Ovary (tissue), 3 donors: Measurements from ENCODE around the gene IRF8.

ENCODE experiments used
- EP300 ChIP-seq: sonication (generic); formaldehyde crosslinking; IDR thresholded peaks from one replicate; pipeline ENCODE4 v1.6.1; 2017; ENCODE audit warnings: antibody characterized with exemption
- POLR2A ChIP-seq: fragments of 450-650 bp; IDR thresholded peaks from one replicate; pipeline ENCODE4 v1.6.1; 2017; ENCODE audit warnings: antibody characterized with exemption, mild to moderate bottlenecking, moderate library complexity
- TF ChIP-seq, protein P1 (sequence below), 3 donors: fragments of 450-650 bp in 2 of 3; fragments of 200-600 bp in 1 of 3; IDR thresholded peaks; one replicate each; pipeline versions ENCODE4 v1.5.1 to v1.8.0; 2016 to 2022; ENCODE audit warnings: antibody characterized with exemption in 3 of 3, mild to moderate bottlenecking in 1 of 3
- donor health status: DM: no; HTN: no; CAD: no.

DNA sequence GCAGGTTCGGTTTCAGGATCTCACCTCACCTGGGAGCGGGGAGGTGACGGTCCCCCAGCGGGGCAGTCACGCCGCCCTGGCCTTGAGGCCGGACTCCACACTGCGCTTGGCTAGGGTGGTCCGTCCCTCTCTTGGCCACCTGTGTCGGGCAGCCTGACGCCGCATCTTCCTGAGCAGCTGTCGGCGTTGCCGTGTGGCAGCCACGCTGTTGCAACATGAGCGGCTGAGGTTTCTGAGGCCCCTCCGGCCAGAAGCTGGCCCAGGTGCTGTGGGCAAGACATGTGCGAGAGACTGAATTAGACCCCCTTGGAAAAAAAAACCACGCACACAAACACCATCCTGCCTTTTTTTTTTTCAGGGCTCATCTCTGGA lies 49.2 kb downstream of the IRF8 start:
- TF ChIP-seq, protein P1, sequence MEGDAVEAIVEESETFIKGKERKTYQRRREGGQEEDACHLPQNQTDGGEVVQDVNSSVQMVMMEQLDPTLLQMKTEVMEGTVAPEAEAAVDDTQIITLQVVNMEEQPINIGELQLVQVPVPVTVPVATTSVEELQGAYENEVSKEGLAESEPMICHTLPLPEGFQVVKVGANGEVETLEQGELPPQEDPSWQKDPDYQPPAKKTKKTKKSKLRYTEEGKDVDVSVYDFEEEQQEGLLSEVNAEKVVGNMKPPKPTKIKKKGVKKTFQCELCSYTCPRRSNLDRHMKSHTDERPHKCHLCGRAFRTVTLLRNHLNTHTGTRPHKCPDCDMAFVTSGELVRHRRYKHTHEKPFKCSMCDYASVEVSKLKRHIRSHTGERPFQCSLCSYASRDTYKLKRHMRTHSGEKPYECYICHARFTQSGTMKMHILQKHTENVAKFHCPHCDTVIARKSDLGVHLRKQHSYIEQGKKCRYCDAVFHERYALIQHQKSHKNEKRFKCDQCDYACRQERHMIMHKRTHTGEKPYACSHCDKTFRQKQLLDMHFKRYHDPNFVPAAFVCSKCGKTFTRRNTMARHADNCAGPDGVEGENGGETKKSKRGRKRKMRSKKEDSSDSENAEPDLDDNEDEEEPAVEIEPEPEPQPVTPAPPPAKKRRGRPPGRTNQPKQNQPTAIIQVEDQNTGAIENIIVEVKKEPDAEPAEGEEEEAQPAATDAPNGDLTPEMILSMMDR (IDR thresholded peaks at IDR 0.05), result no peak
- TF ChIP-seq POLR2A (no peak), EP300 (no peak)
